DOHH2 (cell line): Measurements from ENCODE around the gene HOXA6.
A peak's percentile ranks its signal among the peaks of the same experiment; 100 is the strongest.

ENCODE experiments used
- EZH2phosphoT487 ChIP-seq: fragments of 200-600 bp; sonication (generic); IDR thresholded peaks from 2 replicates; pipeline ENCODE4 v1.6.1; 2017; ENCODE audit warnings: borderline replicate concordance, mild to moderate bottlenecking, antibody characterized with exemption, low read length, moderate library complexity, mixed read lengths
- TF ChIP-seq, protein P1 (sequence below): fragments of 200-600 bp; sonication (generic); IDR thresholded peaks from one replicate; pipeline ENCODE4 v1.5.1; 2014; ENCODE audit warnings: antibody characterized with exemption, mild to moderate bottlenecking, low read depth, low read length; ENCODE audit not compliant: poor library complexity, severe bottlenecking

DNA sequence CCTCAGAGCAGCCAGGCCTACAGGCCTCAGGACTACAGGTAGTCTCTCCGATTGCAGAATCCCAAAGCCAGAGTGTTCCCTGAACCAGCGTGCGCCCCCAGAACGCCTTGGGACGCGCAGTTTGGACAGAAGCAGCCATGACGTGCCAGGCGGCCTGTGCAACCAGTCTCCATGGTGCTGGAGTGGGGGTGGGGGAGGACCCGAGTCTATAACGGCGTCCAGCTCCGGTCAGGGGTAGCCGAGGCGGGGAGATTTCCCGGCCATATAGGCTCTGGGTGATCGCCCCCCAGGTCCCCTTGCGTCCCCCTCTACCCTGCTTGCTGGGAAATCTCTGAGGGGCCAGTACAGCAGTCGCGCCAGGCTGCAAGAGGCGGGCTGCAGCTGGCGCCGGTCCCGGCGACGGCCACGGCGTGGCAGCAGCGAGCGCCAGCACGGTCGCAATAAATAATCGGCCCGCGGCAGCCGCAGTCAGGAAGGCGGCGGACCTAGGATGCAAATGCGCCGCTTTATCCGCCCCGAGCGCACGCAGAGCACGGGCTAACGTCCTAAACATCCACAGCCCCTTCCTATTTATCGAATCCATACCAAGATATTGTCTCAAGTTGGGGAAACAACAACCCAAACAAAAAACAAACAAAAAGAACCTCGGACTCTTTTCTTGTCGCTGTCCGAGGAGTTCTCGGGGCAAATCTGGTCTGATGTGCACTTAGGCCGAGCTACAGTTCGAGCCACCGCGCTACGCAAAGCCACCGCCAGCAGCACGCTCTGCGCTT is 3.2 kb upstream of the HOXA6 start:
- TF ChIP-seq, protein P1, sequence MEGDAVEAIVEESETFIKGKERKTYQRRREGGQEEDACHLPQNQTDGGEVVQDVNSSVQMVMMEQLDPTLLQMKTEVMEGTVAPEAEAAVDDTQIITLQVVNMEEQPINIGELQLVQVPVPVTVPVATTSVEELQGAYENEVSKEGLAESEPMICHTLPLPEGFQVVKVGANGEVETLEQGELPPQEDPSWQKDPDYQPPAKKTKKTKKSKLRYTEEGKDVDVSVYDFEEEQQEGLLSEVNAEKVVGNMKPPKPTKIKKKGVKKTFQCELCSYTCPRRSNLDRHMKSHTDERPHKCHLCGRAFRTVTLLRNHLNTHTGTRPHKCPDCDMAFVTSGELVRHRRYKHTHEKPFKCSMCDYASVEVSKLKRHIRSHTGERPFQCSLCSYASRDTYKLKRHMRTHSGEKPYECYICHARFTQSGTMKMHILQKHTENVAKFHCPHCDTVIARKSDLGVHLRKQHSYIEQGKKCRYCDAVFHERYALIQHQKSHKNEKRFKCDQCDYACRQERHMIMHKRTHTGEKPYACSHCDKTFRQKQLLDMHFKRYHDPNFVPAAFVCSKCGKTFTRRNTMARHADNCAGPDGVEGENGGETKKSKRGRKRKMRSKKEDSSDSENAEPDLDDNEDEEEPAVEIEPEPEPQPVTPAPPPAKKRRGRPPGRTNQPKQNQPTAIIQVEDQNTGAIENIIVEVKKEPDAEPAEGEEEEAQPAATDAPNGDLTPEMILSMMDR: peak; percentile 98
- no peak for TF ChIP-seq EZH2phosphoT487
